ENCODE data around the gene CHST1.

DNA sequence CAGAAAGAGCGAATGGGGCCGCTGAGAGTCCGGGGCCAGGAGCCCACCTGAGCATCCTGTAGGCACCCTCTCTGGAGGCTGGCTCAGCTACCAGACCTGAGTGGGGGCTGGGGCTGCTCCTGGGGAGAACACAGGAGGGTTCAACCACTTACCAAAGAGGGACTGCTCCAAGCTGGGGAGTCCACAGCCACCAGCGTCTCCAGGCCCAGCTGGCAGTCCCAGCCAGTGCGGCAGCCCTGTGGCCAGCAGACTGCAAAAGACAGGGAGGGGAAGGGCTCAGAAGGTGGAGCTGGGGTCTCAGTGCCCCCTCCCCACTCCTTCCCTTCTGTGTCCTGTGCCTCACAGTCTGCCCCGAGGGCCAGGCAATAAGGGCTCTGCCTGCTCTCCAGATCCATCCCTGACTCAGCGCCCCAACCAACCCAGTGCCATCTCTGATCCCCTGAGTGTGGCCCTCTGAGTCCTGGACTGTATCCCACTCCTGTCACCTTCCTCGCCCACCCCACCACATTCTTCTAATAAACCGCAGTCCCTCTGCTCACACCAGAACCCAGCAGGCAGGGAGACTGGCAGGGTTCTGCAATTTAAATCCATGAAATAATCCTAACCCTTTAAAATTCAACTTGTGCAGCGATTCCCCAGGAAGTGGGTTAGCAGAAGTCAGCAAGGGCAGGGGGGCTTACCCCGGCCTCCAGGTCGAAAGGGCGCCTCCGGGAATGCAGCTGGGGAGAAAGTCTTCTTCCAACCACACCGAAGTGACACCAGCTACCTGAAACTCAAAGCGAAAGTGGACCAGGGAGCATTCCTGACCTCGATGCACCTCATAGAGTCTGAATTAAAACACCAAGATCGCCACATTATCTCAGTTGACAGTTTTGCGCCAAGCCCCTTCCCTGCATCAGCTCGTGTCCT is 13.3 kb downstream of the CHST1 start:
- TF ChIP-seq GATA1 (IDR thresholded peaks at IDR 0.05; ENCODE audit: low read depth, low read length) (no peak), POLR2A (IDR thresholded peaks at IDR 0.05; ENCODE audit: low read length) (no peak)

Data from erythroblast (primary cell).